Activated CD4-positive, alpha-beta T cell treated with anti-CD3 and anti-CD28 coated beads, Interleukin-2, amount 10 ng/mL, durations not matched to agents 24 days and 14 days (primary cell): ENCODE results near the gene HSPA12B. TPM values are rescaled to one million over a fixed set of nuclear protein-coding genes. Genes with fewer than 3 reads are reported as not detected.

ENCODE experiments used
- DNase-seq: peaks from one replicate; pipeline ENCODE4 v3.0.0; 2022
- H3K27ac Mint-ChIP-seq: one replicate; pipeline ENCODE4 v1.8.0; 2022; ENCODE audit warnings: mild to moderate bottlenecking, mixed read lengths
- H3K27me3 Mint-ChIP-seq: one replicate; pipeline ENCODE4 v1.8.0; 2022; ENCODE audit warnings: mixed read lengths
- H3K36me3 Mint-ChIP-seq: one replicate; pipeline ENCODE4 v1.8.0; 2022; ENCODE audit warnings: low read depth, mild to moderate bottlenecking, mixed read lengths
- H3K4me1 Mint-ChIP-seq: one replicate; pipeline ENCODE4 v1.8.0; 2021; ENCODE audit warnings: mixed read lengths
- H3K4me3 Mint-ChIP-seq: one replicate; pipeline ENCODE4 v1.8.0; 2022; ENCODE audit warnings: mild to moderate bottlenecking, moderate library complexity, mixed read lengths
- H3K9me3 Mint-ChIP-seq: one replicate; pipeline ENCODE4 v1.8.0; 2021; ENCODE audit warnings: mixed read lengths
- intact Hi-C: fragments of 100-400 bp; cut with micrococcal nuclease; formaldehyde crosslinking; loops from one replicate; pipeline ENCODE4 v1.15.1; 2023
- total RNA-seq: library from RNA; stranded (reverse); gene quantifications from 2 replicates; pipeline ENCODE4 v1.2.3, GENCODE V29; 2022

The HSPA12B gene
- total RNA-seq, 1 donor from 2014 or later = not detected

GRCh38 chr20:3728876-3729275 is 3.6 kb upstream of the HSPA12B start:
- no peak overlapping the region for H3K4me3 Mint-ChIP-seq
- intact Hi-C loops = no loop called here
- DNase-seq = no peak
- peaks cover 4% of the 10 kb centered on the region for H3K4me1 Mint-ChIP-seq
- H3K9me3 Mint-ChIP-seq = no peaks in the 10 kb centered on the region
- H3K27me3 Mint-ChIP-seq = peaks cover 51% of the 10 kb centered on the region
- H3K36me3 Mint-ChIP-seq = no peaks in the 10 kb centered on the region
- no peak overlapping the region for H3K27ac Mint-ChIP-seq

DNA sequence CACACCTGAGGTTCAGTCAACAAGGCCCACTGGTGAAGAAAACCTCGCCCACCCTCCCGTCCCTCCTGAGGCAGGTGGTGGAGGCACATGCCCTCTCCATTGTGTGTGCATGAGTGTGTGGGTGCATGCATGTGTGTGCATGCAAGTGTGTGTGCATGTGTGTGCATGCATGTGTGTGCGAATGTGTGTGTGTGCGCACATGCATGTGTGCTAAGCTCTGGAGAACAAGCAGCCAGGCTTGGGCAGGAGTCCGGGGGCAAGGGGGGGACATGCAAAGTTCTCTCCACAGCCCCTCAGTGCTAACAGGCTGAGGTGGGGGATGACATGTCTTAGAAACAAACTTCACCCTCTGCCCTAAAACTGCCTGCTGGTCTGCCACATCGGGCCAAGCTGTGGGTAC is 3.1 kb upstream of the HSPA12B start:
- intact Hi-C loops = no loop called here
- Mint-ChIP-seq H3K27ac (no peak overlapping the region), H3K36me3 (no peaks in the 10 kb centered on the region), H3K4me3 (no peak overlapping the region), H3K4me1 (peaks cover 4% of the 10 kb centered on the region), H3K9me3 (no peaks in the 10 kb centered on the region), H3K27me3 (peaks cover 52% of the 10 kb centered on the region)
- DNase-seq = no peak

- no peaks in the 10 kb centered on the region for H3K36me3 Mint-ChIP-seq
- H3K27me3 Mint-ChIP-seq = peaks cover 53% of the 10 kb centered on the region
- intact Hi-C loops = no loop called here
- no peak for DNase-seq
- no peaks in the 10 kb centered on the region for H3K9me3 Mint-ChIP-seq
- H3K27ac Mint-ChIP-seq = peak overlapping the region; percentile 25
- no peak overlapping the region for H3K4me3 Mint-ChIP-seq
- H3K4me1 Mint-ChIP-seq = peaks cover 4% of the 10 kb centered on the region
Observed at GRCh38 chr20:3729811-3730540, 2.5 kb upstream of the HSPA12B start.

DNA sequence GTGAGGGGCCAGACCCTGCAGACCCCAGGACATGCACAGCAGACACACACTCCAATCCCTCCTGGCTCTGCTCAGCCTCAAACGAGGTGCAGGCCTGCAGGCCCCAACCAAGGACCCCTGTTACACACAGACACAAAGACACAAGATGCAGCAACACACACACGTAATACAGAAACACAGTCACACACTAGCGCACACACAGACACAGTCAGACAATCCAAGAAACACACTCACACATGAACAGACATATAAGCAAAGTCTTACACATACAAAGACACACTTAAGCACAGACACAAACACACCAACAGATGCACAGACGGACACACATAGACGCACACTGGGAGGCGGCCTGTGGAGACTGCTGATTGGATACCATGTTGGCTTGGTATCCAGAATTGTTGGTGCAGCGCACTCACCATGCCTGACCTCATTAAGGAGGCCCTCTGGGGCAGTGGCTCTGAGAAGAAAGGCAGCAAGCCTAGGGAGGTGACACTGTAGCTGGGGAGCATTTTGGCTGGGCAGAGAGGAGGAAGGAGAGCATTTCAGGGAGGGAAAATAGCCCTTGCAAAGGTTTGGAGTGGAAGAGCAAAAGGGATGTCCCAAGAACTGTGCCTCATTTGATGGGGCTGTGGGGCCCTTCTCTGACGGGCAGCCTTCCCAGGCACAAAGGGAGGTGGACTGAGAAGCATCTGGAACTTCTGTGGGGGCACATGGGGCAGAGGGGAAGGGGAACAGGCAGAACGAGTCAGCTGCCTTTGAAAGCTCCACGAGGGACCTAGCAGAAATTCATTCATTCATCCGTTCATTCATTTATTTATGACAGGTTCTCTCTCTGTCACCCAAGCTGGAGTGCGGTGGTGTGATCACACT is 1.4 kb upstream of the HSPA12B start:
- H3K36me3 Mint-ChIP-seq = no peaks in the 10 kb centered on the region
- H3K27ac Mint-ChIP-seq = no peak overlapping the region
- peaks cover 52% of the 10 kb centered on the region for H3K27me3 Mint-ChIP-seq
- peaks cover 4% of the 10 kb centered on the region for H3K4me1 Mint-ChIP-seq
- intact Hi-C loops = no loop called here
- DNase-seq = no peak
- H3K4me3 Mint-ChIP-seq = no peak overlapping the region
- no peaks in the 10 kb centered on the region for H3K9me3 Mint-ChIP-seq

- Mint-ChIP-seq H3K36me3 (no peaks in the 10 kb centered on the region), H3K27ac (no peak overlapping the region), H3K4me1 (peaks cover 4% of the 10 kb centered on the region), H3K27me3 (peaks cover 51% of the 10 kb centered on the region), H3K9me3 (no peaks in the 10 kb centered on the region), H3K4me3 (no peak overlapping the region)
- intact Hi-C loops = no loop called here
- no peak for DNase-seq
Observed at GRCh38 chr20:3731944-3732326, 550 bp upstream of the HSPA12B start.

GRCh38 chr20:3733119-3733995 is 872 bp downstream of the HSPA12B start:
- no peak for DNase-seq
- intact Hi-C loops = no loop called here
- H3K4me1 Mint-ChIP-seq = peaks cover 4% of the 10 kb centered on the region
- H3K36me3 Mint-ChIP-seq = no peaks in the 10 kb centered on the region
- no peak overlapping the region for H3K4me3 Mint-ChIP-seq
- no peaks in the 10 kb centered on the region for H3K9me3 Mint-ChIP-seq
- H3K27me3 Mint-ChIP-seq = peaks cover 40% of the 10 kb centered on the region
- no peak overlapping the region for H3K27ac Mint-ChIP-seq

- no peak for DNase-seq
- no peak overlapping the region for H3K4me3 Mint-ChIP-seq
Observed at GRCh38 chr20:3734111-3734843, 1.8 kb downstream of the HSPA12B start.

DNA sequence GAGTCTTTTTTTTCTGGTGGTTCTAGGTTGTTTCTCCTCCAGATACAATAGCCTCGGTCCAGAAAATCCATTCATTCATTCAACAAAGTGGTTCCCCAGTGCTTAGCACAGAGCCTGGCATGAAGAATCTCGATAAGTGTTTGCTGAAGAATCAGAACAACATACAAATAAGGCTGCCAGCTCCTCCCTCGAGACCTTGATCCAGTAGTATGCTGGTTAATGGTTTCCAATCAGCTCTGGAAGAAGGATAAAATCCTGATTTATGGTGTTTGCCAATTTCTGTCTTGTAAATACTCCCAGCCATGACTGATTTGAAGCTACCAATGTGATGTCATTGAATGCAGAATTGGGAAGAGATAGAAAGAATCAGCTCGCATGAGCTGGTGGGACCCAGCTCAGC is 3.3 kb downstream of the HSPA12B start:
- H3K9me3 Mint-ChIP-seq = no peaks in the 10 kb centered on the region
- H3K27me3 Mint-ChIP-seq = peaks cover 29% of the 10 kb centered on the region
- intact Hi-C loops = no loop called here
- no peak overlapping the region for H3K4me3 Mint-ChIP-seq
- no peak overlapping the region for H3K27ac Mint-ChIP-seq
- no peaks in the 10 kb centered on the region for H3K36me3 Mint-ChIP-seq
- no peaks in the 10 kb centered on the region for H3K4me1 Mint-ChIP-seq
- DNase-seq = no peak

More at GRCh38 chr20:3734111-3734843, 1.8 kb downstream of the HSPA12B start:
- Mint-ChIP-seq H3K4me1 (peaks cover 4% of the 10 kb centered on the region), H3K27me3 (peaks cover 38% of the 10 kb centered on the region), H3K9me3 (no peaks in the 10 kb centered on the region), H3K36me3 (no peaks in the 10 kb centered on the region), H3K27ac (no peak overlapping the region)
- intact Hi-C loops = no loop called here

DNA sequence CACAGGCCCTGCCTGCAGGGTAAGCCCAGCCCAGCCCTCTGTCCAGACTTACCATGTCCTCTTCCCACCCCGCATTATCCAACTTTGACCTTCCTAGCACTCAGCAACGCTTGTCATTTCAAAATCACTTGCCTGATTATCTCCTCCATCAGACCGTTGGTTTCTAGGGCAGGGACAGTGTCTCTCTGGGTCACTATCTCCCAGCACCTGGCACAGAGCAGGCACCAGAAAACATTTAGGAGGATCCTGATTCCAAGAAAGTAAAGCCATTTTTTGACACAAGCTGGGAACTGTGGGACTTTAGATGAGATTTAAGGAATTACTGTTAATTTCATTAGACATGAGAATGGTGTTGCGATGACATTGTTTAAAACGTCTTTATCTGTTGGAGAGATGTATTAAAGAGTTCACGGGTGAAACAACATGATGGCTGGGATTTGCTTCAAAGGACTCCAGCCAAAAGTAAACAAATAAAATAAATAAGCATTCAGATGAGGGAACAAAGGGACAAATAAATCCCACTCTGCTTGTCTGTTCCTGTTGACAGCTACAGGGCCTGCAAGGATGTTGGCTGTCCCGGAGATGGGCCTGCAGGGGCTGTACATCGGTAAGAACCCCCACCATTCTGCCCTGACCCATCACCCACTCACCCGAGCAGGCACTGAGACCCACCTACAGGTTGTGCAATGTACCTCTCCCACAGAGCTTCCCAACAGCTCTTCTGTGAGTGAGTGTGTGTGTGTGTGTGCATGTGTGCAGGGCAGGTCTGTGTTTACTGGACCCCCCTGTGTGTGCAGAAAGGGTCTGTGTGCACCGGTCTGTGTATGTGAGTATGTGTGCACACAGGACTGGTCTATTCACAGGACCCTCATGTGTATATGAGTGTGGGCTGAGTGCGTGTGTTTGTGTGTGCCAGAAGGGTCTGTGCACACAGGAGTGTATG is 5.9 kb downstream of the HSPA12B start:
- Mint-ChIP-seq H3K27ac (no peak overlapping the region), H3K36me3 (no peaks in the 10 kb centered on the region), H3K27me3 (peaks cover 10% of the 10 kb centered on the region), H3K9me3 (no peaks in the 10 kb centered on the region), H3K4me1 (no peaks in the 10 kb centered on the region), H3K4me3 (no peak overlapping the region)
- DNase-seq = no peak
- intact Hi-C loops = no loop called here

DNA sequence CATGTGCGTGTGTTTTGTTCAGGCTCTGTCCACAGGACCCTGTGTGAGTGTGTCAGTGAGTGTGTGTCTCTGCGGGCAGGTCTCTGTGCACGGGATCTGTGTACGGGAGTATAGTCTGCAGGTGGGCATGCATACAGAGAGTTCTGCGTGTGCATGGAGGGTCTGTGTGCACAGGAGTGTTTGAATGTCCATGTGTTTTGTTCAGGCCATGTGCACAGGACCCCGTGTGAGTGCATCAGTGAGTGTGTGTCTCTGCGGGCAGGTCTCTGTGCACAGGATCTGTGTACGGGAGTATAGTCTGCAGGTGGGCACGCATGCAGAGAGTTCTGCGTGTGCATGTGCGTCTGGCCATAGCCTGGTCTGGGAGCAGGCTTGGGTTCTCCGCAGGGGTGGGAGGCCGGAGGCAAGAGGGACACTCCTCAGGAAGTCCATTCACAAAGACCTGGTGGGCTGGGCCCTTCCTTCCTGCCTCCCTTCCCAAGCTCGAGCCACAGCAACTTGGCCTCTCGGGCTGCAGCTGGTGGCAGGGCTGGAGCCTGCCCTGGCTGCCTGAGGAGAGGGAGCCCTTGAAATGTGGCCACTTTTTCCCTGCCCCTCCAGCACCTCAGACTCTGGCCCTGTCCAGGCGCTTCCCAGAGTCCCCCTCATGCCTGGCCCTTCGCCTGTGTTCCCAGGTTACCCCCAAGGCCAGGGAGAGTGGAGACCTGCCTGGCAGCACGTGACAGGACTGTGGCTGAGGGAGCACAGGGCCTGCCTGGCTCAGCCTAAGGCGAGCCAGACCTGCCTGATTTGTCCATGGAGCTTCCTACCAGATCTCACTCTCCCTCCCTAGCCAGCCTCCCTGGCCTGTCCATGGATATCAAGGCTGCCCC is 6.8 kb downstream of the HSPA12B start:
- peaks cover 8% of the 10 kb centered on the region for H3K27me3 Mint-ChIP-seq
- H3K36me3 Mint-ChIP-seq = no peaks in the 10 kb centered on the region
- intact Hi-C loops = no loop called here
- DNase-seq = no peak
- no peak overlapping the region for H3K4me3 Mint-ChIP-seq
- no peaks in the 10 kb centered on the region for H3K9me3 Mint-ChIP-seq
- no peak overlapping the region for H3K27ac Mint-ChIP-seq
- H3K4me1 Mint-ChIP-seq = no peaks in the 10 kb centered on the region

DNA sequence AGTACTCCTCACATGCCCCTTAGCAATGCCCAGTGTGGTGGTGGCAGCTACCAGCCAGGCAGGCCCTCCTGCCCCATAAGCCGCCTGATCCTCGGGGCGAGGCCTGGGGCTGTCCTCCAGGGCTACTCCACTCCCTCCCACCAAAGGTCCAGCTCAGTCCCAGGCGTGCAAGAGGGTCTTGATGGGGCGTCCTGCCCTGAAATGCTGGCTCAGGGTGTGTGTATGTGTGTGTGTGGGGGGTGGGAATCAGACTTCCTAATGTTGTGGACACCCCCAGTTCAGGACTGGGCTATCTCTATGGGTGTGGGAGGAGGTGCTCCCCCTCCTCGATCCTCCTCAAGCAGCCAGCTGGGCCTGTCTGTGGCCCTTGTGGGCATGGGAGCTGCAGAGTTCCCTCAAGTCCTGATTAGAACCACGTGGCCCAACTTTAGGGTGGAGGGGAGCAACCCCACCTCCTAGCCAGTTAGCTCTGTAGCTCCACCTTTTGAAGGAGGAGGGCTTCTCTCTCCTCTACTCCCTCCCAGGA is 7.5 kb downstream of the HSPA12B start:
- Mint-ChIP-seq H3K9me3 (no peaks in the 10 kb centered on the region), H3K27me3 (peaks cover 13% of the 10 kb centered on the region), H3K27ac (no peak overlapping the region), H3K4me3 (no peak overlapping the region), H3K4me1 (peaks cover 6% of the 10 kb centered on the region), H3K36me3 (no peaks in the 10 kb centered on the region)
- DNase-seq = no peak
- intact Hi-C loops = no loop called here
